WTC11 (cell line): ENCODE results near the gene ATP6V1G2. TPM values are rescaled to one million over a fixed set of nuclear protein-coding genes. Genes with fewer than 3 reads are reported as not detected.

Experiments used
- ATAC-seq: fragments of 200-7000 bp; cut with Tn5 transposase; 2 replicates; pipeline ENCODE4 v1.10.0; 2021; ENCODE audit warnings: mild to moderate bottlenecking, moderate library complexity
- CTCF ChIA-PET: fragments of 300-600 bp; sonication (Branson Sonifier 250); formaldehyde crosslinking; loops from one replicate; lab custom pipeline; 2021; ENCODE audit warnings: antibody characterized with exemption; lab: Charles Lee
- POLR2A ChIA-PET: fragments of 350-600 bp; sonication (Branson Sonifier 250); formaldehyde crosslinking; loops from one replicate; lab custom pipeline; 2021; ENCODE audit warnings: antibody characterized with exemption; lab: Charles Lee
- DNase-seq: peaks from one replicate; pipeline ENCODE4 v3.0.0; 2021; ENCODE audit warnings: low spot score
- H3K27ac Mint-ChIP-seq: 2 replicates; pipeline ENCODE4 v1.8.0; 2021; ENCODE audit warnings: mixed read lengths
- H3K27me3 Mint-ChIP-seq: 2 replicates; pipeline ENCODE4 v1.8.0; 2021; ENCODE audit warnings: low read depth, mild to moderate bottlenecking, moderate library complexity, mixed read lengths
- H3K36me3 Mint-ChIP-seq: 2 replicates; pipeline ENCODE4 v1.8.0; 2021; ENCODE audit warnings: mixed read lengths
- H3K4me1 Mint-ChIP-seq: 2 replicates; pipeline ENCODE4 v1.8.0; 2022; ENCODE audit warnings: mixed read lengths
- H3K4me3 Mint-ChIP-seq: 2 replicates; pipeline ENCODE4 v1.8.0; 2021; ENCODE audit warnings: mild to moderate bottlenecking, moderate library complexity, mixed read lengths
- H3K9me3 Mint-ChIP-seq: 2 replicates; pipeline ENCODE4 v1.8.0; 2021; ENCODE audit warnings: mixed read lengths
- FOXP1 ChIP-seq: sonication (generic); formaldehyde crosslinking; IDR thresholded peaks from 2 replicates; pipeline ENCODE4 v1.8.0; 2022; ENCODE audit warnings: missing genetic modification reagents, mild to moderate bottlenecking, moderate library complexity, borderline replicate concordance
- GRHL2 ChIP-seq: fragments of 250-450 bp; sonication (Bioruptor Pico); IDR thresholded peaks from 2 replicates; pipeline ENCODE4 v1.8.0; 2022; ENCODE audit warnings: mild to moderate bottlenecking, moderate library complexity; ENCODE audit not compliant: insufficient replicate concordance, severe bottlenecking
- IRF2 ChIP-seq: sonication (generic); formaldehyde crosslinking; IDR thresholded peaks from 2 replicates; pipeline ENCODE4 v1.8.0; 2022; ENCODE audit warnings: low read depth, missing genetic modification reagents, borderline replicate concordance
- PRRX2 ChIP-seq: fragments of 250-450 bp; sonication (Bioruptor Pico); IDR thresholded peaks from 2 replicates; pipeline ENCODE4 v1.8.0; 2021; ENCODE audit warnings: mild to moderate bottlenecking
- RORB ChIP-seq: fragments of 250-450 bp; sonication (Bioruptor Pico); IDR thresholded peaks from 2 replicates; pipeline ENCODE4 v1.9.0; 2021; ENCODE audit warnings: mild to moderate bottlenecking
- TEAD1 ChIP-seq: sonication (generic); formaldehyde crosslinking; IDR thresholded peaks from 2 replicates; pipeline ENCODE4 v1.8.0; 2022; ENCODE audit warnings: mild to moderate bottlenecking, missing genetic modification reagents
- TEAD4 ChIP-seq: sonication (generic); formaldehyde crosslinking; IDR thresholded peaks from 2 replicates; pipeline ENCODE4 v1.8.0; 2022; ENCODE audit warnings: mild to moderate bottlenecking, missing genetic modification reagents
- TP53 ChIP-seq: sonication (generic); formaldehyde crosslinking; IDR thresholded peaks from 2 replicates; pipeline ENCODE4 v1.8.1; 2023; ENCODE audit warnings: mild to moderate bottlenecking, missing genetic modification reagents
- ZNF263 ChIP-seq: sonication (generic); formaldehyde crosslinking; IDR thresholded peaks from 2 replicates; pipeline ENCODE4 v1.8.1; 2022; ENCODE audit warnings: low read depth, mild to moderate bottlenecking, moderate library complexity, missing genetic modification reagents
- total RNA-seq: library from RNA; stranded (reverse); gene quantifications from 3 replicates; pipeline ENCODE4 v1.2.3, GENCODE V29; 2021
- TF ChIP-seq, protein P1 (sequence below): sonication (generic); formaldehyde crosslinking; IDR thresholded peaks from 2 replicates; pipeline ENCODE4 v1.8.0; 2023; ENCODE audit warnings: mild to moderate bottlenecking, missing genetic modification reagents
- TF ChIP-seq, protein P2 (sequence below): fragments of 250-450 bp; sonication (Bioruptor Pico); IDR thresholded peaks from 2 replicates; pipeline ENCODE4 v2.1.2; 2022; ENCODE audit warnings: mild to moderate bottlenecking, moderate library complexity
- TF ChIP-seq, protein P3 (sequence below): sonication (generic); formaldehyde crosslinking; IDR thresholded peaks from 2 replicates; pipeline ENCODE4 v1.8.1; 2022; ENCODE audit warnings: mild to moderate bottlenecking, missing genetic modification reagents, moderate library complexity, borderline replicate concordance
- TF ChIP-seq, protein P4 (sequence below): fragments of 250-450 bp; sonication (Bioruptor Pico); IDR thresholded peaks from 2 replicates; pipeline ENCODE4 v1.9.0; 2021; ENCODE audit warnings: mild to moderate bottlenecking
- TF ChIP-seq, protein P5 (sequence below): sonication (generic); formaldehyde crosslinking; IDR thresholded peaks from 2 replicates; pipeline ENCODE4 v1.8.1; 2023; ENCODE audit warnings: mild to moderate bottlenecking, moderate library complexity, missing genetic modification reagents
- TF ChIP-seq, protein P6 (sequence below): sonication (generic); formaldehyde crosslinking; conservative IDR thresholded peaks from 2 replicates; pipeline ENCODE4 v1.8.1; 2023; ENCODE audit warnings: mild to moderate bottlenecking, low read depth, missing genetic modification reagents, moderate library complexity

Gene ATP6V1G2
- total RNA-seq, 1 experiment from 2014 or later: 4.0 TPM

DNA sequence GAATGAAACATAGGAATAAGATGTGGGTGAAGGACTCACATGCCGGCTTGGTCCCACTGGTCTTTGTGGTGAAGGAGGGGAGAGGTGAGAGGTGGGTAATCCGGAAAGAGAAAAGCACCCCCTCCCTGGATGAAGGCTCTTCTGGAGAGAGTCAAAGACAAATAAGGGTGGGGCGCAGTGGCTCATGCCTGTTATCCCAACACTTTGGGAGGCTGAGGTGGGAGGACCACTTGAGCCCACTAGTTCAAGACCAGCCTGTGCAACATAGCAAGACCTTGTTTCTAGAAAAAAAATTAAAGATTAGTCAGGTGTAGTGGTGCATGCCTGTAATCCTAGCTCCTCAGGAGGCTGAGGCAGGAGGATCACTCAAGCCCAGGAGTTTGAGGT lies 32.7 kb upstream of the ATP6V1G2 start:
- H3K9me3 Mint-ChIP-seq: no peaks in the 10 kb centered on the region
- ChIA-PET CTCF (interaction anchor here (3.1 to 15.1 kb wide), 2 partner anchors 19 to 28 kb away, joined by 13 to 293 read pairs; partner anchors contain the start of gene NCR3), POLR2A (interaction anchor here (0.5 kb wide), 1 partner anchor 16 kb away, joined by 3 read pairs; no protein-coding TSS in a partner anchor)
- no peak overlapping the region; the same call in 1 of the 2 replicates for H3K27ac Mint-ChIP-seq
- H3K4me3 Mint-ChIP-seq: no peak overlapping the region
- H3K27me3 Mint-ChIP-seq: peaks cover 54% of the 10 kb centered on the region
- H3K36me3 Mint-ChIP-seq: no peaks in the 10 kb centered on the region
- DNase-seq (no peak), ATAC-seq (no peak)
- H3K4me1 Mint-ChIP-seq: peaks cover 39% of the 10 kb centered on the region
- TF ChIP-seq TEAD1 (no peak), IRF2 (CRISPR knock-in tag) (no peak), PRRX2 (CRISPR knock-in tag) (no peak)
- TF ChIP-seq, protein P1, sequence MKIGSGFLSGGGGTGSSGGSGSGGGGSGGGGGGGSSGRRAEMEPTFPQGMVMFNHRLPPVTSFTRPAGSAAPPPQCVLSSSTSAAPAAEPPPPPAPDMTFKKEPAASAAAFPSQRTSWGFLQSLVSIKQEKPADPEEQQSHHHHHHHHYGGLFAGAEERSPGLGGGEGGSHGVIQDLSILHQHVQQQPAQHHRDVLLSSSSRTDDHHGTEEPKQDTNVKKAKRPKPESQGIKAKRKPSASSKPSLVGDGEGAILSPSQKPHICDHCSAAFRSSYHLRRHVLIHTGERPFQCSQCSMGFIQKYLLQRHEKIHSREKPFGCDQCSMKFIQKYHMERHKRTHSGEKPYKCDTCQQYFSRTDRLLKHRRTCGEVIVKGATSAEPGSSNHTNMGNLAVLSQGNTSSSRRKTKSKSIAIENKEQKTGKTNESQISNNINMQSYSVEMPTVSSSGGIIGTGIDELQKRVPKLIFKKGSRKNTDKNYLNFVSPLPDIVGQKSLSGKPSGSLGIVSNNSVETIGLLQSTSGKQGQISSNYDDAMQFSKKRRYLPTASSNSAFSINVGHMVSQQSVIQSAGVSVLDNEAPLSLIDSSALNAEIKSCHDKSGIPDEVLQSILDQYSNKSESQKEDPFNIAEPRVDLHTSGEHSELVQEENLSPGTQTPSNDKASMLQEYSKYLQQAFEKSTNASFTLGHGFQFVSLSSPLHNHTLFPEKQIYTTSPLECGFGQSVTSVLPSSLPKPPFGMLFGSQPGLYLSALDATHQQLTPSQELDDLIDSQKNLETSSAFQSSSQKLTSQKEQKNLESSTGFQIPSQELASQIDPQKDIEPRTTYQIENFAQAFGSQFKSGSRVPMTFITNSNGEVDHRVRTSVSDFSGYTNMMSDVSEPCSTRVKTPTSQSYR: no peak

DNA sequence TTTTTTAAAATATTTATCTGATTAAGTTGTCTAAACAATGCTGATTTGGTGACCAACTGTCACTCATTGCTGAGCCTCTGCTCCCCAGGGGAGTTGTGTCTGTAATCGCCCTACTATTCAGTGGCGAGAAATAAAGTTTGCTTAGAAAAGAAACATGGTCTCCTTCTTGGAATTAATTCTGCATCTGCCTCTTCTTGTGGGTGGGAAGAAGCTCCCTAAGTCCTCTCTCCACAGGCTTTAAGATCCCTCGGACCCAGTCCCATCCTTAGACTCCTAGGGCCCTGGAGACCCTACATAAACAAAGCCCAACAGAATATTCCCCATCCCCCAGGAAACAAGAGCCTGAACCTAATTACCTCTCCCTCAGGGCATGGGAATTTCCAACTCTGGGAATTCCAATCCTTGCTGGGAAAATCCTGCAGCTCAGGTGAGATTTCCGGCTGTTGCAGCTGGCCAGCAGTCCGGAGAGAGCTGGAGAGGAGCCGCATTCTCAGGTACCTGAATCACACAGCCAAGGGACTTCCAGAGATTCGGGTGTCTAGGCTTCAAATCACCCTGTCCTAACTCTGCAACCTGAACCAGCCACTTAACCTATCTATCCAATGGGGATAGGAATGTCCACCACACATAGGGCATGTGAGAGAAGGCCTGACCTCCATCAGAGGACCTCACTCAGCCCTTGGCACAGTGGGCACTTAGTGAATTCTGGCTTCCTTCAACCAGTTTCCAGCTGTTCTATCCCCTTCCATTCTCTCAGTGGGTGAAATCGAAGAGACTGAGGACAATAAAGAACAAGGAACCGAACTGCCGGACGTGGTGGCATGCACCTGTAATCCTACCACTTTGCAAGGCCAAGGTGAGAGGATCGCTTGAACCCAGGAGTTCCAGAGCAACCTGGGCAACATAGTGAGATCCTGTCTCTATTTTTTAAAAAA lies 32.0 kb upstream of the ATP6V1G2 start:
- POLR2A ChIA-PET: interaction anchor here (0.5 kb wide), 1 partner anchor 17 kb away, joined by 3 read pairs; no protein-coding TSS in a partner anchor
- H3K4me3 Mint-ChIP-seq: no peak overlapping the region; the same call in 1 of the 2 replicates
- no peaks in the 10 kb centered on the region for H3K36me3 Mint-ChIP-seq
- peaks cover 46% of the 10 kb centered on the region for H3K4me1 Mint-ChIP-seq
- ATAC-seq (peak; percentile 13), DNase-seq (peak; percentile 38)
- TF ChIP-seq PRRX2 (CRISPR knock-in tag) (no peak), GRHL2 (no peak), TP53 (CRISPR knock-in tag) (no peak), TEAD4 (CRISPR knock-in tag) (no peak), ZNF263 (CRISPR knock-in tag) (no peak), RORB (no peak), FOXP1 (CRISPR knock-in tag) (no peak)
- TF ChIP-seq, protein P2, sequence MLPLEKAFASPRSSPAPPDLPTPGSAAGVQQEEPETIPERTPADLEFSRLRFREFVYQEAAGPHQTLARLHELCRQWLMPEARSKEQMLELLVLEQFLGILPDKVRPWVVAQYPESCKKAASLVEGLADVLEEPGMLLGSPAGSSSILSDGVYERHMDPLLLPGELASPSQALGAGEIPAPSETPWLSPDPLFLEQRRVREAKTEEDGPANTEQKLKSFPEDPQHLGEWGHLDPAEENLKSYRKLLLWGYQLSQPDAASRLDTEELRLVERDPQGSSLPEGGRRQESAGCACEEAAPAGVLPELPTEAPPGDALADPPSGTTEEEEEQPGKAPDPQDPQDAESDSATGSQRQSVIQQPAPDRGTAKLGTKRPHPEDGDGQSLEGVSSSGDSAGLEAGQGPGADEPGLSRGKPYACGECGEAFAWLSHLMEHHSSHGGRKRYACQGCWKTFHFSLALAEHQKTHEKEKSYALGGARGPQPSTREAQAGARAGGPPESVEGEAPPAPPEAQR (CRISPR knock-in tag): no peak
- TF ChIP-seq, protein P3, sequence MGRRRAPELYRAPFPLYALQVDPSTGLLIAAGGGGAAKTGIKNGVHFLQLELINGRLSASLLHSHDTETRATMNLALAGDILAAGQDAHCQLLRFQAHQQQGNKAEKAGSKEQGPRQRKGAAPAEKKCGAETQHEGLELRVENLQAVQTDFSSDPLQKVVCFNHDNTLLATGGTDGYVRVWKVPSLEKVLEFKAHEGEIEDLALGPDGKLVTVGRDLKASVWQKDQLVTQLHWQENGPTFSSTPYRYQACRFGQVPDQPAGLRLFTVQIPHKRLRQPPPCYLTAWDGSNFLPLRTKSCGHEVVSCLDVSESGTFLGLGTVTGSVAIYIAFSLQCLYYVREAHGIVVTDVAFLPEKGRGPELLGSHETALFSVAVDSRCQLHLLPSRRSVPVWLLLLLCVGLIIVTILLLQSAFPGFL: no peak
- TF ChIP-seq, protein P4, sequence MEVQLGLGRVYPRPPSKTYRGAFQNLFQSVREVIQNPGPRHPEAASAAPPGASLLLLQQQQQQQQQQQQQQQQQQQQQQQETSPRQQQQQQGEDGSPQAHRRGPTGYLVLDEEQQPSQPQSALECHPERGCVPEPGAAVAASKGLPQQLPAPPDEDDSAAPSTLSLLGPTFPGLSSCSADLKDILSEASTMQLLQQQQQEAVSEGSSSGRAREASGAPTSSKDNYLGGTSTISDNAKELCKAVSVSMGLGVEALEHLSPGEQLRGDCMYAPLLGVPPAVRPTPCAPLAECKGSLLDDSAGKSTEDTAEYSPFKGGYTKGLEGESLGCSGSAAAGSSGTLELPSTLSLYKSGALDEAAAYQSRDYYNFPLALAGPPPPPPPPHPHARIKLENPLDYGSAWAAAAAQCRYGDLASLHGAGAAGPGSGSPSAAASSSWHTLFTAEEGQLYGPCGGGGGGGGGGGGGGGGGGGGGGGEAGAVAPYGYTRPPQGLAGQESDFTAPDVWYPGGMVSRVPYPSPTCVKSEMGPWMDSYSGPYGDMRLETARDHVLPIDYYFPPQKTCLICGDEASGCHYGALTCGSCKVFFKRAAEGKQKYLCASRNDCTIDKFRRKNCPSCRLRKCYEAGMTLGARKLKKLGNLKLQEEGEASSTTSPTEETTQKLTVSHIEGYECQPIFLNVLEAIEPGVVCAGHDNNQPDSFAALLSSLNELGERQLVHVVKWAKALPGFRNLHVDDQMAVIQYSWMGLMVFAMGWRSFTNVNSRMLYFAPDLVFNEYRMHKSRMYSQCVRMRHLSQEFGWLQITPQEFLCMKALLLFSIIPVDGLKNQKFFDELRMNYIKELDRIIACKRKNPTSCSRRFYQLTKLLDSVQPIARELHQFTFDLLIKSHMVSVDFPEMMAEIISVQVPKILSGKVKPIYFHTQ (CRISPR knock-in tag): no peak
- TF ChIP-seq, protein P5, sequence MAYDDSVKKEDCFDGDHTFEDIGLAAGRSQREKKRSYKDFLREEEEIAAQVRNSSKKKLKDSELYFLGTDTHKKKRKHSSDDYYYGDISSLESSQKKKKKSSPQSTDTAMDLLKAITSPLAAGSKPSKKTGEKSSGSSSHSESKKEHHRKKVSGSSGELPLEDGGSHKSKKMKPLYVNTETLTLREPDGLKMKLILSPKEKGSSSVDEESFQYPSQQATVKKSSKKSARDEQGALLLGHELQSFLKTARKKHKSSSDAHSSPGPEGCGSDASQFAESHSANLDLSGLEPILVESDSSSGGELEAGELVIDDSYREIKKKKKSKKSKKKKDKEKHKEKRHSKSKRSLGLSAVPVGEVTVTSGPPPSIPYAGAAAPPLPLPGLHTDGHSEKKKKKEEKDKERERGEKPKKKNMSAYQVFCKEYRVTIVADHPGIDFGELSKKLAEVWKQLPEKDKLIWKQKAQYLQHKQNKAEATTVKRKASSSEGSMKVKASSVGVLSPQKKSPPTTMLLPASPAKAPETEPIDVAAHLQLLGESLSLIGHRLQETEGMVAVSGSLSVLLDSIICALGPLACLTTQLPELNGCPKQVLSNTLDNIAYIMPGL (CRISPR knock-in tag): no peak
- TF ChIP-seq, protein P6, sequence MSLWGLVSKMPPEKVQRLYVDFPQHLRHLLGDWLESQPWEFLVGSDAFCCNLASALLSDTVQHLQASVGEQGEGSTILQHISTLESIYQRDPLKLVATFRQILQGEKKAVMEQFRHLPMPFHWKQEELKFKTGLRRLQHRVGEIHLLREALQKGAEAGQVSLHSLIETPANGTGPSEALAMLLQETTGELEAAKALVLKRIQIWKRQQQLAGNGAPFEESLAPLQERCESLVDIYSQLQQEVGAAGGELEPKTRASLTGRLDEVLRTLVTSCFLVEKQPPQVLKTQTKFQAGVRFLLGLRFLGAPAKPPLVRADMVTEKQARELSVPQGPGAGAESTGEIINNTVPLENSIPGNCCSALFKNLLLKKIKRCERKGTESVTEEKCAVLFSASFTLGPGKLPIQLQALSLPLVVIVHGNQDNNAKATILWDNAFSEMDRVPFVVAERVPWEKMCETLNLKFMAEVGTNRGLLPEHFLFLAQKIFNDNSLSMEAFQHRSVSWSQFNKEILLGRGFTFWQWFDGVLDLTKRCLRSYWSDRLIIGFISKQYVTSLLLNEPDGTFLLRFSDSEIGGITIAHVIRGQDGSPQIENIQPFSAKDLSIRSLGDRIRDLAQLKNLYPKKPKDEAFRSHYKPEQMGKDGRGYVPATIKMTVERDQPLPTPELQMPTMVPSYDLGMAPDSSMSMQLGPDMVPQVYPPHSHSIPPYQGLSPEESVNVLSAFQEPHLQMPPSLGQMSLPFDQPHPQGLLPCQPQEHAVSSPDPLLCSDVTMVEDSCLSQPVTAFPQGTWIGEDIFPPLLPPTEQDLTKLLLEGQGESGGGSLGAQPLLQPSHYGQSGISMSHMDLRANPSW: no peak
- CTCF ChIA-PET: interaction anchor here (1.5 to 15.1 kb wide), 3 partner anchors 19 to 32 kb away, joined by 6 to 293 read pairs (median 13); partner anchors contain the start of genes ATP6V1G2 and NCR3
- peaks cover 57% of the 10 kb centered on the region for H3K27me3 Mint-ChIP-seq
- peak overlapping the region; percentile 82 for H3K27ac Mint-ChIP-seq
- H3K9me3 Mint-ChIP-seq: no peaks in the 10 kb centered on the region
